HCT116 (cell line): ENCODE results near the gene ZNF584. TPM values are rescaled to one million over a fixed set of nuclear protein-coding genes. Genes with fewer than 3 reads are reported as not detected.

Experiments used
- ATAC-seq: fragments of 200-7000 bp; cut with Tn5 transposase; 2 replicates; pipeline ENCODE4 v1.9.1; 2020; ENCODE audit warnings: mild to moderate bottlenecking, moderate library complexity
- Bru-seq: library from RNA; stranded (reverse); fragments of 400-500 nt; gene quantifications from one replicate; lab custom pipeline; 2021; lab: Mats Ljungman, UMichigan
- BruChase-seq, 2 experiments: library from RNA; stranded (reverse); fragments of 400-500 nt; gene quantifications; one replicate each; lab custom pipeline; 2021; lab: Mats Ljungman, UMichigan
- BruUV-seq: library from RNA; stranded (reverse); fragments of 400-500 nt; replicated peaks from 2 replicates; lab custom pipeline; 2021; lab: Mats Ljungman, UMichigan
- CTCF ChIA-PET: fragments of 300-600 bp; sonication (Branson Sonifier 250); formaldehyde crosslinking; loops from one replicate; lab custom pipeline; 2021; ENCODE audit warnings: antibody characterized with exemption; lab: Charles Lee
- POLR2A ChIA-PET: fragments of 300-600, 350-600 bp; sonication (Branson Sonifier 250); formaldehyde crosslinking; loops from one replicate; lab custom pipeline; 2021; ENCODE audit warnings: antibody characterized with exemption; lab: Charles Lee
- RAD21 ChIA-PET, 2 experiments: fragments of 300-600 bp; sonication (Branson Sonifier 250); formaldehyde crosslinking; loops; one replicate each; lab custom pipeline; 2023; ENCODE audit warnings: low total read pairs in 2 of 2; ENCODE audit not compliant: uncharacterized antibody in 2 of 2, unreplicated experiment in 2 of 2, low non-redundant PET in 1 of 2; lab: Charles Lee
- DNase-seq: peaks from one replicate; pipeline ENCODE4 v3.0.0-alpha.2; 2010; ENCODE audit warnings: low read depth, low spot score
- H2AFZ ChIP-seq: fragments of 200-600 bp; shearing (Covaris generic), sonication (generic); 2 replicates; pipeline ENCODE4 v1.6.1; 2017; ENCODE audit warnings: low read depth, mixed run types, mixed read lengths, antibody characterized with exemption, low read length; ENCODE audit not compliant: poor library complexity, severe bottlenecking
- H3K27ac ChIP-seq: 2 replicates; pipeline ENCODE4 v1.5.1; 2012; ENCODE audit warnings: low read depth, low read length
- H3K27me3 ChIP-seq: fragments of 200-600 bp; sonication (generic); 2 replicates; pipeline ENCODE4 v1.6.1; 2016; ENCODE audit warnings: mixed run types, low read length, mixed read lengths; ENCODE audit not compliant: insufficient read depth
- H3K36me3 ChIP-seq, 2 experiments: fragments of 200-500 bp in 1 of 2; fragments of 200-600 bp in 1 of 2; sonication (Bioruptor generic) in 1 of 2; sonication (generic) in 1 of 2; 2 replicates each; pipeline versions ENCODE4 v1.5.1 to v1.6.1; 2014 to 2016; ENCODE audit warnings: low read length in 2 of 2, inconsistent platforms in 1 of 2, mixed read lengths in 1 of 2, mixed run types in 1 of 2; ENCODE audit not compliant: insufficient read depth in 2 of 2, control insufficient read depth in 1 of 2
- H3K4me1 ChIP-seq, 2 experiments: fragments of 200-600 bp in 1 of 2; sonication (generic) in 1 of 2; 2 replicates each; pipeline versions ENCODE4 v1.5.1 to v1.6.1; 2012 to 2017; ENCODE audit warnings: low read length in 2 of 2, inconsistent platforms in 1 of 2, mild to moderate bottlenecking in 1 of 2, mixed read lengths in 1 of 2, mixed run types in 1 of 2, moderate library complexity in 1 of 2; ENCODE audit not compliant: insufficient read depth in 2 of 2, control insufficient read depth in 1 of 2
- H3K4me2 ChIP-seq: fragments of 200-600 bp; sonication (generic); 2 replicates; pipeline ENCODE4 v1.6.1; 2017; ENCODE audit warnings: mixed run types, low read length, mixed read lengths
- H3K4me3 ChIP-seq, 2 experiments: fragments of 200-600 bp in 1 of 2; sonication (generic) in 1 of 2; replicated peaks in 1 of 2; 2 replicates each; pipeline ENCODE4 v1.5.1; 2011 to 2016; ENCODE audit warnings: low read length in 2 of 2, control low read depth in 1 of 2, low read depth in 1 of 2, mild to moderate bottlenecking in 1 of 2, mixed read lengths in 1 of 2, mixed run types in 1 of 2
- H3K79me2 ChIP-seq: fragments of 200-600 bp; sonication (generic); 2 replicates; pipeline ENCODE4 v1.6.1; 2017; ENCODE audit warnings: mild to moderate bottlenecking, mixed run types, low read length, moderate library complexity, mixed read lengths; ENCODE audit not compliant: insufficient read depth
- H3K9ac ChIP-seq: fragments of 200-600 bp; sonication (generic); 2 replicates; pipeline ENCODE4 v1.6.1; 2016; ENCODE audit warnings: low read length, mixed read lengths
- H3K9me2 ChIP-seq: fragments of 200-600 bp; sonication (generic), shearing (Covaris generic); 2 replicates; pipeline ENCODE4 v1.6.1; 2017; ENCODE audit warnings: mixed run types, mild to moderate bottlenecking, moderate library complexity; ENCODE audit not compliant: insufficient read depth
- H3K9me3 ChIP-seq, 2 experiments: fragments of 200-500 bp in 1 of 2; fragments of 200-600 bp in 1 of 2; sonication (Bioruptor generic) in 1 of 2; sonication (generic) in 1 of 2; 2 replicates each; pipeline ENCODE4 v1.6.1; 2014 to 2017; ENCODE audit warnings: low read length in 2 of 2, mixed read lengths in 2 of 2, inconsistent platforms in 1 of 2, low read depth in 1 of 2, mild to moderate bottlenecking in 1 of 2, mixed run types in 1 of 2, moderate library complexity in 1 of 2; ENCODE audit not compliant: control insufficient read depth in 1 of 2, insufficient read depth in 1 of 2
- H4K20me1 ChIP-seq: fragments of 200-600 bp; sonication (generic), shearing (Covaris generic); 2 replicates; pipeline ENCODE4 v1.6.1; 2017; ENCODE audit warnings: mixed run types, mild to moderate bottlenecking, moderate library complexity; ENCODE audit not compliant: insufficient read depth
- CBX3 ChIP-seq: IDR thresholded peaks from 2 replicates; pipeline ENCODE4 v1.6.1; 2012; ENCODE audit warnings: low read depth
- CEBPB ChIP-seq: IDR thresholded peaks from 2 replicates; pipeline ENCODE4 v1.6.1; 2012; ENCODE audit warnings: low read depth
- EGR1 ChIP-seq: IDR thresholded peaks from 2 replicates; pipeline ENCODE4 v1.6.1; 2012; ENCODE audit warnings: low read depth
- EZH2 ChIP-seq: fragments of 200-600 bp; sonication (generic); IDR thresholded peaks from 2 replicates; pipeline ENCODE4 v1.6.1; 2017; ENCODE audit warnings: antibody characterized with exemption, mixed run types
- EZH2phosphoT487 ChIP-seq: fragments of 200-600 bp; IDR thresholded peaks from 2 replicates; pipeline ENCODE4 v1.6.1; 2018; ENCODE audit warnings: antibody characterized with exemption, borderline replicate concordance
- FOSL1 ChIP-seq: IDR thresholded peaks from 2 replicates; pipeline ENCODE4 v1.6.1; 2012; ENCODE audit warnings: low read depth
- JUND ChIP-seq: IDR thresholded peaks from 2 replicates; pipeline ENCODE4 v1.6.1; 2012
- POLR2A ChIP-seq: IDR thresholded peaks from 2 replicates; pipeline ENCODE4 v1.7.0; 2011; ENCODE audit warnings: borderline replicate concordance; ENCODE audit not compliant: insufficient read depth, insufficient read length; ENCODE audit errors: extremely low read depth
- POLR2AphosphoS5 ChIP-seq: IDR thresholded peaks from 2 replicates; pipeline ENCODE4 v1.6.1; 2011; ENCODE audit warnings: mild to moderate bottlenecking, low read depth, low read length, moderate library complexity
- RAD21 ChIP-seq: IDR thresholded peaks from 2 replicates; pipeline ENCODE4 v1.6.1; 2012; ENCODE audit warnings: low read depth, mild to moderate bottlenecking
- SIN3A ChIP-seq: IDR thresholded peaks from 2 replicates; pipeline ENCODE4 v1.6.1; 2012; ENCODE audit warnings: low read depth
- SP1 ChIP-seq: IDR thresholded peaks from 2 replicates; pipeline ENCODE4 v1.6.1; 2012; ENCODE audit warnings: low read depth
- SRF ChIP-seq: IDR thresholded peaks from 2 replicates; pipeline ENCODE4 v1.6.1; 2012; ENCODE audit warnings: low read depth
- TCF7L2 ChIP-seq: IDR thresholded peaks from 2 replicates; pipeline ENCODE4 v1.7.0; 2011; ENCODE audit warnings: borderline replicate concordance, inconsistent platforms; ENCODE audit not compliant: insufficient read depth, insufficient read length; ENCODE audit errors: extremely low read depth
- YY1 ChIP-seq: IDR thresholded peaks from 2 replicates; pipeline ENCODE4 v1.6.1; 2011; ENCODE audit warnings: low read length, low read depth, moderate library complexity, mild to moderate bottlenecking; ENCODE audit not compliant: insufficient replicate concordance; ENCODE audit errors: extremely low read depth
- ZFX ChIP-seq: fragments of 450-650 bp; IDR thresholded peaks from 2 replicates; pipeline ENCODE4 v1.6.1; 2017
- intact Hi-C: fragments of 100-400 bp; cut with micrococcal nuclease; formaldehyde crosslinking; loops from 2 replicates; pipeline ENCODE4 v1.10.0; 2022
- long read RNA-seq: library from polyadenylated mRNA; unstranded; transcript quantifications from one replicate; pipeline ENCODE4 v2.0.0, GENCODE V29; 2021; ENCODE audit not compliant: unreplicated experiment
- polyA plus RNA-seq: library from polyadenylated mRNA; unstranded; fragments of >200 nt; gene quantifications from 2 replicates; pipeline ENCODE4 v1.2.1, GENCODE V29; 2012; ENCODE audit warnings: missing spikeins
- total RNA-seq: library from RNA; stranded (reverse); gene quantifications from one replicate; pipeline ENCODE4 v1.2.1, GENCODE V29; 2021; ENCODE audit not compliant: unreplicated experiment
- TF ChIP-seq, protein P1 (sequence below): IDR thresholded peaks from 2 replicates; pipeline ENCODE4 v1.6.1; 2012
- TF ChIP-seq, protein P2 (sequence below): IDR thresholded peaks from 2 replicates; pipeline ENCODE4 v1.6.1; 2011; ENCODE audit warnings: mild to moderate bottlenecking, low read length, moderate library complexity; ENCODE audit not compliant: insufficient replicate concordance; ENCODE audit errors: extremely low read depth
- TF ChIP-seq, protein P3 (sequence below): IDR thresholded peaks from 2 replicates; pipeline ENCODE4 v1.6.1; 2012; ENCODE audit warnings: low read depth
- TF ChIP-seq, protein P4 (sequence below): IDR thresholded peaks from 2 replicates; pipeline ENCODE4 v1.6.1; 2012

ZNF584 gene
- total RNA-seq: 25.8 TPM
- 13.1 and 13.5 TPM in 2 replicates for polyA plus RNA-seq
- percentile 66 among the genes with signal in this experiment for Bru-seq, nascent RNA
- percentile 76 among the genes with signal in this experiment for BruChase-seq, experiment 1, labeled RNA remaining after a 6-hour chase
- percentile 81 among the genes with signal in this experiment for BruChase-seq, experiment 2, labeled RNA remaining after a 2-hour chase
- long read RNA-seq, partial matches to known transcripts: 1 of 35 reads
- long read RNA-seq, other reads (novel, unspliced or antisense): 27 of 35 reads

DNA sequence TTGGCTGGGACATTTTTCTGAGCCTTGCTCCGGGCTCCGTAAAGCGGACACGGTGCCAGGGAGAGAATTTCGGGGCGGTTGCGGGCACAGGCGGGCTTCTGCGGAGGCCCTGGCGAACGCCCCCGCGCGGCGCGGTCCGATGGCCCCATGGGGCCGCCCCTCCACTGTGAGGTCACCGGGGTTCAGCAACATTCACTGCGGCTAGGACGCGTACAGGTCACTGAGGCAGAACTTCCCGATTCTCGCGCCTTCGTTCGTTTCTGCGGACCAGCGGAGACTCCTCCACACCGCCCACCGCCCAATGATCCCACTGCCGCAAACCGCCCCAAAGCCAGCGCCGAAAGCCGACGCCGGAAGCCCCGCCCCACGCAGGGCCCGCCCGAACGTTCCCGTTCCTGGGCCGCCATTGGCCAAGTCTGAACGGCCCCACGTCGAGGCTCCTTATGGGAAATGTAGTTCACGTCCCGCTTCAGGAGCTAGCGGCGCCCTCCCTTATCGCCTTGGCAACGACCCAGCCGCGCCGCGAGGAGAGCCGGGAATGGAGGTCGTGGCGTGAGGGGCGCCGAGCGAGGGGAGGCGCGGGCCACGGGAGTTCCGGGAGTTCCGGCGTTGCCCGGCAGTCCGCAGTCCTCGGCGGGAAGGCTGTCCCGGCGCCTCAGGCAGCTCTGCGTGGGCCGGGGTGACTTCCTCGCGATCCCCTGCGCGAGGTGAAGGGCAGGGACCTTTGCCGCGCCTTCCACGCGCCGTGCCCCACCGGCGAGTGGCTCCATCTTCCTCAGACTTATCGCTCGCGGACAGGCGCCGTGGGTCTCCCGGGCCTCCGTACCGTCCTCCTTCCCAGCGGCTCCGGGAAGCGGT, at the start of gene ZNF584:
TSS of gene ZNF584 (plus strand) at position 498 of the 858 bp plus-strand sequence. CDS start 499 bp downstream, outside the sequence.
- Histone ChIP-seq H4K20me1 (no peaks in the 10 kb centered on the region), H3K9me3 (no peaks in the 10 kb centered on the region), H3K4me3 (peak within 1 kb of the TSS; percentile 93 to 99), H3K36me3 (no peaks in the 10 kb centered on the region), H3K79me2 (peaks cover 48% of the 10 kb centered on the region), H3K4me1 (peaks cover 16 to 30% of the 10 kb centered on the region in 2 experiments), H3K4me2 (peak within 1 kb of the TSS; percentile 96), H3K9me2 (no peaks in the 10 kb centered on the region), H2AFZ (no peak within 1 kb of the TSS), H3K27ac (peak within 1 kb of the TSS; percentile 93), H3K9ac (peak within 1 kb of the TSS; percentile 86), H3K27me3 (no peaks in the 10 kb centered on the region)
- intact Hi-C loops: loop anchor here (1.0 to 5.0 kb wide), 3 partner anchors 44 to 81 kb away; partner anchors contain the start of genes ZNF324B and ZSCAN22
- ChIA-PET CTCF (no interaction called here), POLR2A (interaction anchor here (0.8 to 2.0 kb wide), 4 partner anchors 32 to 111 kb away, joined by 4 to 9 read pairs (median 4); partner anchors contain the start of genes ZBTB45, ZNF324B and ZNF497), RAD21 (interaction anchor here in 1 of 2 experiments (0.6 kb wide), 1 partner anchor 97 kb away, joined by 3 read pairs; no protein-coding TSS in a partner anchor)
- ATAC-seq (peak; percentile 89), DNase-seq (peak; percentile 85)
- BruUV-seq: no TSS peak
- peak; percentile 80 for TF ChIP-seq SIN3A
- TF ChIP-seq YY1: peak; percentile 74
- TF ChIP-seq EZH2: no peak
- no peak for TF ChIP-seq RAD21
- no peak for TF ChIP-seq SRF
- no peak for TF ChIP-seq CEBPB
- TF ChIP-seq POLR2A: peak; percentile 81
- peak; percentile 86 for TF ChIP-seq POLR2AphosphoS5
- no peak for TF ChIP-seq EZH2phosphoT487
- TF ChIP-seq JUND: no peak
- TF ChIP-seq SP1: peak; percentile 93
- TF ChIP-seq, protein P1, sequence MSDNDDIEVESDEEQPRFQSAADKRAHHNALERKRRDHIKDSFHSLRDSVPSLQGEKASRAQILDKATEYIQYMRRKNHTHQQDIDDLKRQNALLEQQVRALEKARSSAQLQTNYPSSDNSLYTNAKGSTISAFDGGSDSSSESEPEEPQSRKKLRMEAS: peak; percentile 65; the same call in 1 of the 2 replicates
- TF ChIP-seq CBX3: no peak
- TF ChIP-seq FOSL1: no peak
- TF ChIP-seq, protein P2, sequence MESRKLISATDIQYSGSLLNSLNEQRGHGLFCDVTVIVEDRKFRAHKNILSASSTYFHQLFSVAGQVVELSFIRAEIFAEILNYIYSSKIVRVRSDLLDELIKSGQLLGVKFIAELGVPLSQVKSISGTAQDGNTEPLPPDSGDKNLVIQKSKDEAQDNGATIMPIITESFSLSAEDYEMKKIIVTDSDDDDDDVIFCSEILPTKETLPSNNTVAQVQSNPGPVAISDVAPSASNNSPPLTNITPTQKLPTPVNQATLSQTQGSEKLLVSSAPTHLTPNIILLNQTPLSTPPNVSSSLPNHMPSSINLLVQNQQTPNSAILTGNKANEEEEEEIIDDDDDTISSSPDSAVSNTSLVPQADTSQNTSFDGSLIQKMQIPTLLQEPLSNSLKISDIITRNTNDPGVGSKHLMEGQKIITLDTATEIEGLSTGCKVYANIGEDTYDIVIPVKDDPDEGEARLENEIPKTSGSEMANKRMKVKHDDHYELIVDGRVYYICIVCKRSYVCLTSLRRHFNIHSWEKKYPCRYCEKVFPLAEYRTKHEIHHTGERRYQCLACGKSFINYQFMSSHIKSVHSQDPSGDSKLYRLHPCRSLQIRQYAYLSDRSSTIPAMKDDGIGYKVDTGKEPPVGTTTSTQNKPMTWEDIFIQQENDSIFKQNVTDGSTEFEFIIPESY: peak; percentile 7
- TF ChIP-seq, protein P3, sequence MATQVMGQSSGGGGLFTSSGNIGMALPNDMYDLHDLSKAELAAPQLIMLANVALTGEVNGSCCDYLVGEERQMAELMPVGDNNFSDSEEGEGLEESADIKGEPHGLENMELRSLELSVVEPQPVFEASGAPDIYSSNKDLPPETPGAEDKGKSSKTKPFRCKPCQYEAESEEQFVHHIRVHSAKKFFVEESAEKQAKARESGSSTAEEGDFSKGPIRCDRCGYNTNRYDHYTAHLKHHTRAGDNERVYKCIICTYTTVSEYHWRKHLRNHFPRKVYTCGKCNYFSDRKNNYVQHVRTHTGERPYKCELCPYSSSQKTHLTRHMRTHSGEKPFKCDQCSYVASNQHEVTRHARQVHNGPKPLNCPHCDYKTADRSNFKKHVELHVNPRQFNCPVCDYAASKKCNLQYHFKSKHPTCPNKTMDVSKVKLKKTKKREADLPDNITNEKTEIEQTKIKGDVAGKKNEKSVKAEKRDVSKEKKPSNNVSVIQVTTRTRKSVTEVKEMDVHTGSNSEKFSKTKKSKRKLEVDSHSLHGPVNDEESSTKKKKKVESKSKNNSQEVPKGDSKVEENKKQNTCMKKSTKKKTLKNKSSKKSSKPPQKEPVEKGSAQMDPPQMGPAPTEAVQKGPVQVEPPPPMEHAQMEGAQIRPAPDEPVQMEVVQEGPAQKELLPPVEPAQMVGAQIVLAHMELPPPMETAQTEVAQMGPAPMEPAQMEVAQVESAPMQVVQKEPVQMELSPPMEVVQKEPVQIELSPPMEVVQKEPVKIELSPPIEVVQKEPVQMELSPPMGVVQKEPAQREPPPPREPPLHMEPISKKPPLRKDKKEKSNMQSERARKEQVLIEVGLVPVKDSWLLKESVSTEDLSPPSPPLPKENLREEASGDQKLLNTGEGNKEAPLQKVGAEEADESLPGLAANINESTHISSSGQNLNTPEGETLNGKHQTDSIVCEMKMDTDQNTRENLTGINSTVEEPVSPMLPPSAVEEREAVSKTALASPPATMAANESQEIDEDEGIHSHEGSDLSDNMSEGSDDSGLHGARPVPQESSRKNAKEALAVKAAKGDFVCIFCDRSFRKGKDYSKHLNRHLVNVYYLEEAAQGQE: no peak
- peak; percentile 19 for TF ChIP-seq TCF7L2
- TF ChIP-seq, protein P4, sequence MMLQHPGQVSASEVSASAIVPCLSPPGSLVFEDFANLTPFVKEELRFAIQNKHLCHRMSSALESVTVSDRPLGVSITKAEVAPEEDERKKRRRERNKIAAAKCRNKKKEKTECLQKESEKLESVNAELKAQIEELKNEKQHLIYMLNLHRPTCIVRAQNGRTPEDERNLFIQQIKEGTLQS: no peak
- peak; percentile 97 for TF ChIP-seq EGR1
- peak; percentile 25; the same call in 1 of the 2 replicates for TF ChIP-seq ZFX
